Ureter (tissue), 1 donor: ENCODE results near the gene KRTAP2-3. TPM values are rescaled to one million over a fixed set of nuclear protein-coding genes. Genes with fewer than 3 reads are reported as not detected.

ENCODE experiments used
- DNase-seq: peaks from one replicate; pipeline ENCODE4 v3.0.0-alpha.2; 2020; ENCODE audit warnings: low spot score
- total RNA-seq: library from RNA; stranded (reverse); gene quantifications from one replicate; pipeline ENCODE4 v1.2.4, GENCODE V29; 2023
- donor health status: DM: yes; HTN: yes; CAD: no.

KRTAP2-3 gene
- total RNA-seq, 1 donor from 2014 or later, result not detected

GRCh38 chr17:41029633-41030245 lies 30.2 kb downstream of the KRTAP2-3 start, which contains the start of gene KRTAP1-4:
TSS of gene KRTAP1-4 (minus strand) at chr17:41030195. CDS start at chr17:41030078, 117 bp downstream.
- DNase-seq, result no peak

- DNase-seq, result no peak
Observed at GRCh38 chr17:41026715-41027471, 33.0 kb downstream of the KRTAP2-3 start, which contains the start of gene KRTAP1-5. TSS of gene KRTAP1-5 (minus strand) at chr17:41027208. CDS start at chr17:41027155, 53 bp downstream.

GRCh38 chr17:41024697-41025096 lies 35.2 kb downstream of the KRTAP2-3 start:
- DNase-seq, result no peak

GRCh38 chr17:41020336-41020735 lies 39.6 kb downstream of the KRTAP2-3 start:
- no peak for DNase-seq

GRCh38 chr17:41019415-41019814 lies 40.5 kb downstream of the KRTAP2-3 start:
- no peak for DNase-seq

DNA sequence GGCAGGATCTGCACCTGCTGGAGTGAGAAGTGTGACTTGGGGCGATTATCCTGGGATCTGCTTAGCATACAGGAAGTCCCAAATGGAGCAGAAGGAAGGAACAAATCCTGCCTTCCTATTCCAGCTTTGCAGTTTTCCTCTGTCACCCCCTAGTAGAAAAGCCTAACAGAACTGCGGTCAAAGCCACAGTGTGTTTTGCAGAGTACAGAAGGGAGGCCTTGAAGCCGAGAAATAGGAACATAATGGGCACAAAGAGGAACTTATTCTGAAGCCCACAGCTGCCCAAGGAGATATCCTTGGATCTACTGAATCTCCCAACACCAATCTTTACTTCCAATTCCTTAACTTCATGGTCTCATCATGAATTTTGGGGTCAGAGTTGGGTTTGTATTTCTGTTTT lies 41.4 kb downstream of the KRTAP2-3 start:
- DNase-seq, result no peak

DNA sequence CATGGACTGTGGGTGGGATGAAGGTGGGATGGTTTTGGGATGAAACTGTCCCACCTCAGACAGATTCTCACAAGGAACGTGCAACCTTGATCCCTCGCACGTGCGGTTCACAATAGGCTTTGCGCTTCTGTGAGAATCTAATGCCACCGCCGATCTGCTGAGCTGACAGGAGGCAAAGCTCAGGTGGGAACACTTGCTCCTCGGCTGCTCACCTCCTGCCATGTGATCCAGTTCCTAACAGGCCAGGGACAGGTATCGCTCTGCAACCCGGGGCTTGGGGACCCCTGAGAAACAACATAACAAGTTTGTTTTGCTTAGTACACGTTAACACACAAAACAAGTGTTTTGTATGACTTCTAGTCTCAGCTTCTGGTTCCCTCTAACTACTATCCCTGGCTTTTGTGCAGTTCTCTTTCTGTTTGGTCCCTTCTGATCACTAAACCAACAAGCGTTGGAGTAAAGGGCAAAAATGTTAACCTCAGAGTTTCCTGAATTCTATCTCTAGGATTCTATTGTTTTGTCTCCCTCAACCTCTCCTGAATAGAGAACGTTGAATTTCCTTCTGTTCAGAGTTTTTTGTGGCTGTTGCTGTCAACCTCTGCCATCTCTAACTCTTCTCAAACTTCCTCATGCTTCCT lies 43.2 kb downstream of the KRTAP2-3 start:
- no peak for DNase-seq

GRCh38 chr17:41015454-41015853 lies 44.5 kb downstream of the KRTAP2-3 start:
- no peak for DNase-seq

GRCh38 chr17:41013606-41014005 lies 46.3 kb downstream of the KRTAP2-3 start:
- DNase-seq, result no peak

DNA sequence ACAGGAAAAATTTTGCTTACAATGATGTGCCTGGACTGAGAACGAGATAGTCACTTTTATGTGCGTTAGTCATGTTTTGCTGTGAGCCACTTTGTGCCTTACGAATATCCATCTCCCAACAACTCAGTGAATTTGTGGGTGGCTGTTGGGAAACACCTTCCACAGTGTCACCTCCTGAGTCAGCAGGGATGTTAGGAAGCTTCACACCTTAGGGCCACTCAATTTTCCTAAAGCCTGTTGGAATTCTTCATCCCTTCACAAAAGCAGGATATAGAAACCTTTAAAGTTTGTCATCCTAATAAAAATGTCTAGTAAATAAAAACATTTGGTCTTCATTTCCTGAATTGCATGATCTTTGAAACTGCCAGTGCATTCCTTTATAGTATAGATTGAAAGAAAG lies 46.7 kb downstream of the KRTAP2-3 start:
- DNase-seq, result no peak

GRCh38 chr17:41012326-41013120 lies 47.4 kb downstream of the KRTAP2-3 start:
- DNase-seq, result no peak

DNA sequence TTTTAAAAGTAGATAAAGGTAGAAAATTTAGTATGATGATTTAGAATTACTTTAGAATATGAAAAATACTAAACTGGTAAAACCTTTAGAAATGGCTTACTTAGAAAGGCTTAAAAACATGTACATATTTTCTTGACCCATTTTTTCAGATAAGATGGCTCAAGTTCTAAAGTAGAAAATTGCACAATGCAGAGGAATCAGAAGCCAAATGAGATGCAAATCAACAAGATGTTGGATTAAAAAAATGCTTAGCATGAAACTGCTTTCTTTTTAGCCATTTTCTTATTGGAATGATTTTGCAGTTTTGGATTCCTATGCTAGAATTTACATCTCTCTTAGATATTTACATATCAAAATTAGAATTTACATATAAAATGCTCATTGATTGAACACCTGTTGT lies 49.5 kb downstream of the KRTAP2-3 start:
- no peak for DNase-seq

GRCh38 chr17:41009936-41010335 lies 50.0 kb downstream of the KRTAP2-3 start:
- no peak for DNase-seq

GRCh38 chr17:41009301-41009760 lies 50.6 kb downstream of the KRTAP2-3 start:
- no peak for DNase-seq

Other genes starting within 250 kb of the KRTAP2-3 start
- gene KRT10, start 237.5 kb downstream of the KRTAP2-3 start, total RNA-seq, result 70.1 TPM
- not detected for gene KRT12, start 192.9 kb downstream of the KRTAP2-3 start, total RNA-seq
- gene KRT20, start 174.9 kb downstream of the KRTAP2-3 start, total RNA-seq, result 4.7 TPM
- 3.9 TPM for gene KRT23, start 122.5 kb downstream of the KRTAP2-3 start, total RNA-seq
- gene KRT39, start 93.2 kb downstream of the KRTAP2-3 start, total RNA-seq, result not detected
- gene KRT40, start 75.8 kb downstream of the KRTAP2-3 start, total RNA-seq, result not detected
- not detected for gene KRTAP3-3, start 66.0 kb downstream of the KRTAP2-3 start, total RNA-seq
- not detected for gene KRTAP3-2, start 60.2 kb downstream of the KRTAP2-3 start, total RNA-seq
- not detected for gene KRTAP3-1, start 51.0 kb downstream of the KRTAP2-3 start, total RNA-seq
- not detected for gene KRTAP1-5, start 32.9 kb downstream of the KRTAP2-3 start, total RNA-seq
- not detected for gene KRTAP1-4, start 29.9 kb downstream of the KRTAP2-3 start, total RNA-seq
- gene KRTAP1-3, start 25.2 kb downstream of the KRTAP2-3 start, total RNA-seq, result not detected
- gene KRTAP1-1, start 18.7 kb downstream of the KRTAP2-3 start, total RNA-seq, result not detected
- gene KRTAP2-1, start 12.8 kb downstream of the KRTAP2-3 start, total RNA-seq, result not detected
- not detected for gene KRTAP2-2, start 4.9 kb downstream of the KRTAP2-3 start, total RNA-seq
- not detected for gene KRTAP2-4, start 5.8 kb upstream of the KRTAP2-3 start, total RNA-seq
- gene KRTAP4-7, start 24.0 kb upstream of the KRTAP2-3 start, total RNA-seq, result not detected
- not detected for gene KRTAP4-8, start 38.0 kb upstream of the KRTAP2-3 start, total RNA-seq
- not detected for gene KRTAP4-16, start 42.1 kb upstream of the KRTAP2-3 start, total RNA-seq
- gene KRTAP4-9, start 45.3 kb upstream of the KRTAP2-3 start, total RNA-seq, result not detected
- not detected for gene KRTAP4-11, start 58.3 kb upstream of the KRTAP2-3 start, total RNA-seq
- not detected for gene KRTAP4-12, start 64.1 kb upstream of the KRTAP2-3 start, total RNA-seq
- not detected for gene KRTAP4-6, start 80.4 kb upstream of the KRTAP2-3 start, total RNA-seq
- gene KRTAP4-5, start 89.7 kb upstream of the KRTAP2-3 start, total RNA-seq, result not detected
- gene KRTAP4-4, start 100.6 kb upstream of the KRTAP2-3 start, total RNA-seq, result not detected
- not detected for gene KRTAP4-3, start 108.1 kb upstream of the KRTAP2-3 start, total RNA-seq
- not detected for gene KRTAP4-2, start 118.1 kb upstream of the KRTAP2-3 start, total RNA-seq
- gene KRTAP4-1, start 124.8 kb upstream of the KRTAP2-3 start, total RNA-seq, result not detected
- gene KRTAP9-1, start 129.8 kb upstream of the KRTAP2-3 start, total RNA-seq, result not detected
- not detected for gene KRTAP9-2, start 166.5 kb upstream of the KRTAP2-3 start, total RNA-seq
- not detected for gene KRTAP9-3, start 172.3 kb upstream of the KRTAP2-3 start, total RNA-seq
- not detected for gene KRTAP9-8, start 177.9 kb upstream of the KRTAP2-3 start, total RNA-seq
- not detected for gene KRTAP9-4, start 189.6 kb upstream of the KRTAP2-3 start, total RNA-seq
- gene KRTAP9-9, start 195.3 kb upstream of the KRTAP2-3 start, total RNA-seq, result not detected
- not detected for gene KRTAP9-6, start 205.3 kb upstream of the KRTAP2-3 start, total RNA-seq
- gene KRTAP9-7, start 215.6 kb upstream of the KRTAP2-3 start, total RNA-seq, result not detected
- gene KRTAP29-1, start 242.7 kb upstream of the KRTAP2-3 start, total RNA-seq, result not detected
- not detected for gene KRTAP16-1, start 249.2 kb upstream of the KRTAP2-3 start, total RNA-seq